Measurements from ENCODE around the gene ZFHX3. TPM values are rescaled to one million over a fixed set of nuclear protein-coding genes. Genes with fewer than 3 reads are reported as not detected.

Gene ZFHX3
- total RNA-seq, 6 experiments from 2014 or later, result 7.1 to 9.4 (median 7.7) TPM

DNA sequence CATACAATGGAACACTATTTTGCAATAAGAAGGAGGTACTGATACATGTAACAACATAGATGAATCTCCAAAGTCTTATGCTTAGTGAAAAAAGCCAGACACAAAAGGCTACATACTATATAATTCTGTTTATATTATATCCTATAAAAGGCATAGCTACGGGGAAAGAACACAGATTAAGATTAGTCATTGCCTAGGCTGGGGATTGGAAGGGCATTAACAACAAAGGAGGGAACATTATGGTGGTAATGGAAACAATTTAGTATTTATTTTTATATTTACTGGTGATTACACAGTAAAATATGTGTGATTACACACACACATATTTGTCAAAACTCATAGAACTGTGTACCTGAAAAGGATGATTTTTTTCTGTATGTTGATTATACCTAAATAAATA is 278.1 kb downstream of the ZFHX3 start:
- Histone ChIP-seq H3K9me3 (no peaks in the 10 kb centered on the region), H3K4me1 (no peaks in the 10 kb centered on the region), H3K27me3 (no peaks in the 10 kb centered on the region), H3K27ac (no peak overlapping the region), H3K36me3 (no peaks in the 10 kb centered on the region), H3K4me3 (no peak overlapping the region)
- WGBS (ENCODE audit: insufficient coverage, low coverage, low lambda C conversion rate, missing lambda C conversion rate), result 89% methylated on average over 1 of the region's 1 CpG
- intact Hi-C loops (cut with DNase I), result no loop called here
- TF ChIP-seq POLR2A (IDR thresholded peaks at IDR 0.05), result no peak
- TF ChIP-seq, protein P1, sequence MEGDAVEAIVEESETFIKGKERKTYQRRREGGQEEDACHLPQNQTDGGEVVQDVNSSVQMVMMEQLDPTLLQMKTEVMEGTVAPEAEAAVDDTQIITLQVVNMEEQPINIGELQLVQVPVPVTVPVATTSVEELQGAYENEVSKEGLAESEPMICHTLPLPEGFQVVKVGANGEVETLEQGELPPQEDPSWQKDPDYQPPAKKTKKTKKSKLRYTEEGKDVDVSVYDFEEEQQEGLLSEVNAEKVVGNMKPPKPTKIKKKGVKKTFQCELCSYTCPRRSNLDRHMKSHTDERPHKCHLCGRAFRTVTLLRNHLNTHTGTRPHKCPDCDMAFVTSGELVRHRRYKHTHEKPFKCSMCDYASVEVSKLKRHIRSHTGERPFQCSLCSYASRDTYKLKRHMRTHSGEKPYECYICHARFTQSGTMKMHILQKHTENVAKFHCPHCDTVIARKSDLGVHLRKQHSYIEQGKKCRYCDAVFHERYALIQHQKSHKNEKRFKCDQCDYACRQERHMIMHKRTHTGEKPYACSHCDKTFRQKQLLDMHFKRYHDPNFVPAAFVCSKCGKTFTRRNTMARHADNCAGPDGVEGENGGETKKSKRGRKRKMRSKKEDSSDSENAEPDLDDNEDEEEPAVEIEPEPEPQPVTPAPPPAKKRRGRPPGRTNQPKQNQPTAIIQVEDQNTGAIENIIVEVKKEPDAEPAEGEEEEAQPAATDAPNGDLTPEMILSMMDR (IDR thresholded peaks at IDR 0.05), result no peak
- no peak for ATAC-seq
- DNase-seq, result no peak

DNA sequence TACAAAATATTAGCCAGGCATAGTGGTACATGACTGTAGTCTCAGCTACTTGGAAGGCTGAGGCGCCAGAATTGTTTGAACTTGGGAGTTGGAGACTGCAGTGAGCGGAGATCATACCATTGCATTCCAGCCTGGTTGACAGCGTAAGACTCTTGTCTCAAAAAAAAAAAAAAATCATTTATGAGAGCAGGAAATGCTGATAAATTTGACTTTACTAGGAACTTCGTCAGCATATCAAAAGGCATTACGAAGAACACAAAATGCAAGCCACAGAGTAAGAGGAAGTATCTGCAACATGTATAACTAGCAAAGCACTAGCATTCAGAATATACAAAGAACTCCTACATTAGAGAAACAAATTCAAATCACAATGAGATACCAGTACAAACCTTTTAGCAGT is 279.3 kb downstream of the ZFHX3 start:
- WGBS (ENCODE audit: insufficient coverage, low coverage, low lambda C conversion rate, missing lambda C conversion rate), result 66% methylated on average over 5 of the region's 5 CpGs
- no peak for DNase-seq
- Histone ChIP-seq H3K36me3 (no peaks in the 10 kb centered on the region), H3K9me3 (no peaks in the 10 kb centered on the region), H3K27ac (no peak overlapping the region), H3K4me3 (no peak overlapping the region), H3K4me1 (no peaks in the 10 kb centered on the region), H3K27me3 (no peaks in the 10 kb centered on the region)
- ATAC-seq, result peak; percentile 16 to 38 (median 28)
- TF ChIP-seq POLR2A (IDR thresholded peaks at IDR 0.05), result no peak
- TF ChIP-seq, protein P1 (IDR thresholded peaks at IDR 0.05), result no peak
- intact Hi-C loops (cut with DNase I), result no loop called here

DNA sequence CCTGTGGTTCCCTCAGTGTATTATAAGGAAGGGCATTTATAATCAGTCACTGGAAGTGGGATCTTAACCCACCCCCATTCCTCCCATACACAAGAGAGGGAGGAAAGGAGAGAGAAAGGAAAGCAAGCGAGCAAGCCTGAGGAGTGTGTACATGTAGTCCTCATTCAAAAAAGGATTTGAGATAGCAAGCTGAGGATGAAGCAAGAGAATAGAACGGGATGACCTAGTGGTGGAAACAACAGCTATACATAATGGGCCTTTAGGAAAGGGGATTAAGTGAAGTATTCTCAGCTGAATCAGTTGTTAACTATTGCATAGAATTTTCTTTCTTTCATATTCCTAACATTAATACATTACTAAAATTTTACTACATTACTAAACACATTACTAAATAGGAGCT is 281.4 kb downstream of the ZFHX3 start:
- Histone ChIP-seq H3K36me3 (no peaks in the 10 kb centered on the region), H3K27ac (no peak overlapping the region), H3K4me3 (no peak overlapping the region), H3K27me3 (no peaks in the 10 kb centered on the region), H3K4me1 (no peaks in the 10 kb centered on the region), H3K9me3 (no peaks in the 10 kb centered on the region)
- WGBS (ENCODE audit: insufficient coverage, low coverage, low lambda C conversion rate, missing lambda C conversion rate), result 83% methylated on average over 1 of the region's 2 CpGs
- DNase-seq, result no peak
- intact Hi-C loops (cut with DNase I), result no loop called here
- no peak for ATAC-seq
- TF ChIP-seq, protein P1 (IDR thresholded peaks at IDR 0.05), result no peak
- no peak for TF ChIP-seq POLR2A (IDR thresholded peaks at IDR 0.05)

DNA sequence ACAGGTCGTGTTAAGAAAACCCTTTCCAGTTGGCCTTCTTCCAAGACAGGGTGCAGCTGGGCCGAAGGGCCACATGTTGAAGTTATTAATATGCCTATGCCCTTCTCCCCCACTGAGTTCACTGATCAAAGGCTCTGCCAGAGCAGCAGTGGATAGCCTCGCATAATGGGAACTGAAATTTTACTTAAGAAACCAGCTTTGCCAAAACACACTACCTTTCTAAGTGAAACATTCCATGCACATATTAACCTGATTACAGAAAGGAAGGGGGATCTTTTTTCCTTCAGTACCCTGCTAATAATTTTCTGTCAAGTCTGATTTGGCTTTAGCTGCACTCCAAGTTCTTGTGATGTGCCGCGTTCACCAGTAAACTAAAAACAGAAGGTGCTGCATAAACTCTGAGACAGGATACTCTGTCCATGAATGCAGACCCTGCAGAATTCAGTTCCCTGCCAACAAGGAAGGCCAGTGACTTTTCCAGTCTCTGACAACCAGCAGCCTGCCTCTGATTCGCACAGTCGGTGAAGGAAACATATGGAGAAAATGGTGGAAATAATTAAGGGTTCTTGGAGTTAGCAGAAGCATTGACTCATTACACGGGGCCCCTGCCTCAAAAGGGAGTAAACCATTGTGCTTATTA is 283.8 kb downstream of the ZFHX3 start:
- Histone ChIP-seq H3K36me3 (no peaks in the 10 kb centered on the region), H3K4me1 (no peaks in the 10 kb centered on the region), H3K27ac (no peak overlapping the region), H3K4me3 (no peak overlapping the region), H3K9me3 (no peaks in the 10 kb centered on the region), H3K27me3 (no peaks in the 10 kb centered on the region)
- intact Hi-C loops (cut with DNase I), result no loop called here
- DNase-seq (no peak), ATAC-seq (no peak)
- WGBS (ENCODE audit: insufficient coverage, low coverage, low lambda C conversion rate, missing lambda C conversion rate), result 57% methylated on average over 8 of the region's 8 CpGs
- TF ChIP-seq POLR2A (IDR thresholded peaks at IDR 0.05), result no peak
- TF ChIP-seq, protein P1 (IDR thresholded peaks at IDR 0.05), result no peak

DNA sequence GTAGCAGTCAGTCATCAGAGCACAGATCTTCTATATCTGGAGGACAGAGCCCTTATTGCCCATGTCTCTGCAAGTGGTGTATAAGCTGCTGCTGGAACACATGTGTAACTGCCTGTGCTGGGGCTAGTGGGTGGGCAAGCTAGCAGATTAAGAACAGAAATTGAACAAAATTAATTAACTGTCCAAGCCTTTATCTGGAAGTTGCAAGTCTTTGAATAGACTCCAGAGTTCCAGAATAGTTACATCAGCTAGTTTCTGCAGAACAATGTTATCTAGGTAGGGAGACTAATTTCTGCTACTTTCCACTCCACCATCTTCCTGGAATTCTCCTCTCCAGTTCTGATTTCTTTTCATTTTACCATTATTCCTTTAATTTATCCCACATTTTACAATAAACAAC is 287.3 kb downstream of the ZFHX3 start:
- no peak for TF ChIP-seq POLR2A (IDR thresholded peaks at IDR 0.05)
- TF ChIP-seq, protein P1 (IDR thresholded peaks at IDR 0.05), result no peak
- Histone ChIP-seq H3K4me1 (no peaks in the 10 kb centered on the region), H3K9me3 (peaks cover 0 to 9% (median 0%) of the 10 kb centered on the region in 4 donors), H3K4me3 (no peak overlapping the region), H3K36me3 (no peaks in the 10 kb centered on the region), H3K27me3 (no peaks in the 10 kb centered on the region), H3K27ac (no peak overlapping the region)
- ATAC-seq (no peak), DNase-seq (no peak)
- intact Hi-C loops (cut with DNase I), result no loop called here

Data from right lobe of liver (tissue), 6 donors.